Right lobe of liver (tissue), 6 donors: ENCODE measurements around the gene PTPRM. TPM values are rescaled to one million over a fixed set of nuclear protein-coding genes. Genes with fewer than 3 reads are reported as not detected.

ENCODE experiments used
- ATAC-seq, 4 donors: fragments of 200-7000 bp; cut with Tn5 transposase; one replicate each; pipeline ENCODE4 v1.9.1; 2020; ENCODE audit warnings: mild to moderate bottlenecking in 4 of 4, moderate library complexity in 4 of 4
- DNase-seq, 3 donors: peaks; one replicate each; pipeline ENCODE4 v3.0.0-alpha.2; 2020
- H3K27ac ChIP-seq, 3 donors: fragments of 200-600 bp; one replicate each; pipeline ENCODE4 v1.8.0; 2022
- H3K27me3 ChIP-seq, 2 donors: fragments of 200-600 bp; one replicate each; pipeline ENCODE4 v1.8.0; 2022
- H3K36me3 ChIP-seq, 4 donors: fragments of 200-600 bp; sonication (generic) in 1 of 4; one replicate each; pipeline versions ENCODE4 v1.5.1 to v1.8.0; 2017 to 2022; ENCODE audit warnings: control low read depth in 1 of 4
- H3K4me1 ChIP-seq, 4 donors: fragments of 200-600 bp; sonication (generic) in 1 of 4; one replicate each; pipeline versions ENCODE4 v1.5.1 to v1.8.0; 2017 to 2022; ENCODE audit warnings: control low read depth in 1 of 4
- H3K4me3 ChIP-seq, 3 donors: fragments of 200-600 bp; one replicate each; pipeline ENCODE4 v1.8.0; 2022
- H3K9me3 ChIP-seq, 4 donors: fragments of 200-600 bp; sonication (generic) in 1 of 4; one replicate each; pipeline versions ENCODE4 v1.5.1 to v1.8.0; 2017 to 2022; ENCODE audit warnings: control low read depth in 1 of 4
- POLR2A ChIP-seq: fragments of 450-650 bp; IDR thresholded peaks from one replicate; pipeline ENCODE4 v1.6.1; 2017; ENCODE audit warnings: antibody characterized with exemption, mild to moderate bottlenecking
- WGBS: methylation state at CpG from one replicate; pipeline ENCODE4 v1.1.6; 2018; ENCODE audit warnings: low coverage, low lambda C conversion rate; ENCODE audit not compliant: insufficient coverage; ENCODE audit errors: missing lambda C conversion rate; 5-methylcytosine and 5-hydroxymethylcytosine counted together
- intact Hi-C, 2 donors: fragments of 100-400 bp; cut with DNase I; formaldehyde crosslinking; loops; one replicate each; pipeline versions ENCODE4 v1.11.2 to v1.14.1; 2022
- total RNA-seq, 6 experiments: library from RNA; depleted of rRNA in 2 of 6; stranded (reverse); fragments of >200 nt in 2 of 6; fragmentation: NEBNext Ultra II Directional in 3 of 6; extraction: Animal tissue kit (Norgen Biotek cat#: 25700) in 3 of 6; gene quantifications; one replicate each; pipeline versions ENCODE4 v1.1.0 to v1.2.4, GENCODE V29; 2016 to 2023
- TF ChIP-seq, protein P1 (sequence below), 4 donors: fragments of 200-600 bp in 3 of 4; fragments of 450-650 bp in 1 of 4; IDR thresholded peaks; one replicate each; pipeline versions ENCODE4 v1.5.1 to v1.8.0; 2016 to 2022; ENCODE audit warnings: antibody characterized with exemption in 4 of 4, mild to moderate bottlenecking in 2 of 4
- donor health status: DM: no; HTN: yes; CAD: no.
- donor health status: DM: no; HTN: no; CAD: no.
- donor health status: DM: no; HTN: no; CAD: no.
- donor health status: DM: no; HTN: yes; CAD: no.
- donor health status: DM: no; HTN: yes; CAD: no.

The PTPRM gene
- total RNA-seq, 6 experiments from 2014 or later: 15.1 to 45.7 (median 26.5) TPM

DNA sequence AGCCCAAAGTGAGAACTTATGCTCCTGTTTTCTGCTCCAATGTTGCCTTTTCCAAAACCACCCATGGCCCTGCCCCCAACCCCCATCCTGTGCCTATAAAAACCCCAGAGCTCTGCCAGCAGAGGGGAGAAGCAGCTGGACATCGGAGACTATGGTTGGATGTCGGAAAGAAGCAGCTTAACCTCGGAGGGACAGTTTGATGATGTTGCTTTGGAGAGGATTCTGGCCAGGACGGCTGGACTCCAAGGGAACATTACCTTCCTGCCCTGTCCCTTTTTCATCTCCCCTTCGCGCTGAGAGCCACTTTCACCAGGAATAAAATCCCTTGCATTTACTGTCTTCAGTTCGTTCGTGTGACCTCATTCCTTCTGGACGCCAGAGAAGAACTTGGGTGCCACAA lies 158.4 kb downstream of the PTPRM start:
- Histone ChIP-seq H3K9me3 (no peaks in the 10 kb centered on the region), H3K36me3 (no peaks in the 10 kb centered on the region), H3K27ac (no peak overlapping the region), H3K4me3 (no peak overlapping the region), H3K4me1 (peaks cover 0 to 5% (median 0%) of the 10 kb centered on the region in 4 donors), H3K27me3 (no peaks in the 10 kb centered on the region)
- WGBS: 80% methylated on average over 4 of the region's 9 CpGs
- no peak for TF ChIP-seq POLR2A
- DNase-seq: no peak
- ATAC-seq: no peak
- intact Hi-C loops: no loop called here

DNA sequence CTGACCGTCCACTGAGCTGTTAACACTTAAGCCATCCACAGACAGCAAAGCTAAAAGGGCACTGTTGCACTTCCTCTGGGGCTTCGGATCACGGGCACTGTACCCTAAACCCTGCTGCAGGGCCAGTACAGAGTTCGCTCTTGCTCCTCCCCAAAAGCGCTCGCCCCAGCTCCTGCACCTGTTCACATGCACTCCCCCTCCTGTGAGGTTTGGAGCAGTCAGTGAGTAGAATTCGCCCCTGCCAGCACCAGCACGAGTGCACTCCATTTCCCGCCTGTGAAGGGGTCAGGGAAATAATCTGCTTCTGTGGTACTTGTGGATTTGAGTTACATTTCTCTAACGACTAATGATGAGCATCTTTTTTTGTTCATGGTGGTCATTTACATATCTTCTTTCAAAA lies 158.8 kb downstream of the PTPRM start:
- no peaks in the 10 kb centered on the region for H3K36me3 ChIP-seq
- DNase-seq (no peak), ATAC-seq (no peak)
- H3K4me3 ChIP-seq: no peak overlapping the region
- no peak for TF ChIP-seq POLR2A
- TF ChIP-seq, protein P1, sequence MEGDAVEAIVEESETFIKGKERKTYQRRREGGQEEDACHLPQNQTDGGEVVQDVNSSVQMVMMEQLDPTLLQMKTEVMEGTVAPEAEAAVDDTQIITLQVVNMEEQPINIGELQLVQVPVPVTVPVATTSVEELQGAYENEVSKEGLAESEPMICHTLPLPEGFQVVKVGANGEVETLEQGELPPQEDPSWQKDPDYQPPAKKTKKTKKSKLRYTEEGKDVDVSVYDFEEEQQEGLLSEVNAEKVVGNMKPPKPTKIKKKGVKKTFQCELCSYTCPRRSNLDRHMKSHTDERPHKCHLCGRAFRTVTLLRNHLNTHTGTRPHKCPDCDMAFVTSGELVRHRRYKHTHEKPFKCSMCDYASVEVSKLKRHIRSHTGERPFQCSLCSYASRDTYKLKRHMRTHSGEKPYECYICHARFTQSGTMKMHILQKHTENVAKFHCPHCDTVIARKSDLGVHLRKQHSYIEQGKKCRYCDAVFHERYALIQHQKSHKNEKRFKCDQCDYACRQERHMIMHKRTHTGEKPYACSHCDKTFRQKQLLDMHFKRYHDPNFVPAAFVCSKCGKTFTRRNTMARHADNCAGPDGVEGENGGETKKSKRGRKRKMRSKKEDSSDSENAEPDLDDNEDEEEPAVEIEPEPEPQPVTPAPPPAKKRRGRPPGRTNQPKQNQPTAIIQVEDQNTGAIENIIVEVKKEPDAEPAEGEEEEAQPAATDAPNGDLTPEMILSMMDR (IDR thresholded peaks at IDR 0.05): no peak
- H3K27me3 ChIP-seq: no peaks in the 10 kb centered on the region
- H3K4me1 ChIP-seq: peaks cover 0 to under 1% (median 0%) of the 10 kb centered on the region in 4 donors
- H3K9me3 ChIP-seq: no peaks in the 10 kb centered on the region
- WGBS: 83% methylated on average over 4 of the region's 10 CpGs
- H3K27ac ChIP-seq: no peak overlapping the region
- intact Hi-C loops: no loop called here

DNA sequence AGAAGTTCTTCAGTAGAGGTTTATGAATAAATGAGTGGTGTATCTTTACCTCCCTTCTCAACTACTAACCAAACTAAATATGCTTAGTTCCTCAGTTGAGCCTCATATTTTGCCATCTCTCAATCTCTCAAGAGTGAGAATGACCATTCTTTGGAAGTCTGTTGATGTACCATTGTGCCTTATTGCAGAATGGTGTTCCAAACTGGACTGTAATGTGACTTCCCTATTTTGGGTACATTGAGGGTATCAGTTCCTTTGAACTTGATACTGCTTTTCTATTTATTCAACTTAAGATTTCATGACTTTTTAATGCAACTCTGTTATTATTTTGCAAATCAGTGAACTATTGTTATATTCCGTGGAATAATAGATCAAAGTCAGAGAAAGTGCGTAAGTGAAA lies 159.4 kb downstream of the PTPRM start:
- no peak overlapping the region for H3K4me3 ChIP-seq
- WGBS: 56% methylated on average over 2 of the region's 2 CpGs

DNA sequence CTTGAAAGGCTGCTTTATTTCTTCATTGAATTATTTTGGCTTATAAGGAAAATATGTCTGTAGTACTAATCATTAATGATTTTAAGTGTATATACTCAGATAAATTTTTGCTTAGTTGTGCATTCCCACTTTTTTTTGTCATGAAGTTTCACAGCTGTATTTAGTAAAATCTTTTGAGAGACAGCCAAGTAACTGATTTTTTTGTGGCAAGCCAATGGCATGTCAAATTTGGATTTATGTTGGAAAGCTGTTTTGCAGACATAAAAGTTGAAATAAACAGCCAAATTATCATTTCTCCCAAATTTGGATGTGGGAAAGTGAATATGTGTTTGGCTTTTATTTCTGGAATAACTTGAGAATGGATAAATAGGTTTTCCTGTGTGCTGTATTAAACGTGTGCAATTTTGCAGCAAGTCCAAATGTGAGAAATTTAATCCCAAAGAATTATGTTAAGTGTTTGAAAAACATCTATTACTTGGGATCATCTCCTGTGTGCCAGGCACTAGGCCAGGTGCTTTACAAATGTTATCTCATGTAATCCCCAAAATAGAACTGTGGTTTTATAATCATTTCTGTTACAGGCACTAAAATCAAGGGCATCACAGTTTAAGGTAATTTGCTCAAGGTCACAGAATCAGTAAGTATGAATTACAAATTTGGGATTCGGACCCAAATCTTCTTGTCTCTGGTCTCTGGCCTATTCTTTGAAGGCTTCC lies 160.4 kb downstream of the PTPRM start:
- intact Hi-C loops: no loop called here
- Histone ChIP-seq H3K4me1 (no peaks in the 10 kb centered on the region), H3K27ac (no peak overlapping the region), H3K4me3 (no peak overlapping the region), H3K27me3 (no peaks in the 10 kb centered on the region), H3K36me3 (no peaks in the 10 kb centered on the region), H3K9me3 (no peaks in the 10 kb centered on the region)
- ATAC-seq: no peak
- no peak for DNase-seq
- TF ChIP-seq, protein P1 (IDR thresholded peaks at IDR 0.05): no peak
- TF ChIP-seq POLR2A: no peak
- 64% methylated on average over 2 of the region's 2 CpGs for WGBS

More for the DNA sequence above, 159.4 kb downstream of the PTPRM start:
- no peak overlapping the region for H3K27ac ChIP-seq
- H3K27me3 ChIP-seq: no peaks in the 10 kb centered on the region
- intact Hi-C loops: no loop called here
- H3K4me1 ChIP-seq: no peaks in the 10 kb centered on the region
- DNase-seq (no peak), ATAC-seq (no peak)
- H3K36me3 ChIP-seq: no peaks in the 10 kb centered on the region
- H3K9me3 ChIP-seq: no peaks in the 10 kb centered on the region
- TF ChIP-seq POLR2A: no peak
- TF ChIP-seq, protein P1 (IDR thresholded peaks at IDR 0.05): no peak

DNA sequence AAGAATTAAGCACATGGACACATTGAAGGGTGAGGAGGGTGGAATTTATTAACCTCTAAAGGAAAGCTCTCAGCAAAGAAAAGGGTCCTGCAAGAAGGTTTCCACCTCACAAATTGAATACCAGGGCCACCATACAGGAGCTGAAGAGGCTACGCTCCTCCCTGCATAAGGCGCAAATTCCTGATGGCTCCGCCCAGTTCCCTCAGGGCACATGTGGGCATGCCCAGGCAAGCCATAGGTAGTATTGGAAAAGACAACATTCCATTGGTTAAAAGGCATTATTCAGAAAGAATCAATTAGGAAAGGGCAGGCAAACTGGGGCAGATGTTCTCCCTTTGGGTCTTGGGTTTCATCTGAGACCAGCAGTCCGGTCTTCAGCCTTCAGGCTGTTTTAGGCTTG lies 161.2 kb downstream of the PTPRM start:
- 80% methylated on average over 2 of the region's 4 CpGs for WGBS
- intact Hi-C loops: no loop called here
- no peak for DNase-seq

More for the DNA sequence above, 161.2 kb downstream of the PTPRM start:
- Histone ChIP-seq H3K4me1 (no peaks in the 10 kb centered on the region), H3K4me3 (no peak overlapping the region), H3K9me3 (no peaks in the 10 kb centered on the region), H3K27ac (no peak overlapping the region), H3K27me3 (no peaks in the 10 kb centered on the region), H3K36me3 (no peaks in the 10 kb centered on the region)
- no peak for TF ChIP-seq POLR2A
- TF ChIP-seq, protein P1 (IDR thresholded peaks at IDR 0.05): no peak
- no peak for ATAC-seq
